SK-N-SH (cell line): ENCODE data around the gene HS2ST1.

Experiments
- CHD2 ChIP-seq: fragments of 150-350 bp; IDR thresholded peaks from 2 replicates; pipeline ENCODE4 v1.6.1; 2018; ENCODE audit warnings: low read length; ENCODE audit not compliant: partially characterized antibody
- CTCF ChIP-seq: fragments of 200-600 bp; sonication (generic); IDR thresholded peaks from 2 replicates; pipeline ENCODE4 v1.6.1; 2017; ENCODE audit warnings: antibody characterized with exemption, mild to moderate bottlenecking, moderate library complexity
- ELF1 ChIP-seq: IDR thresholded peaks from 2 replicates; pipeline ENCODE4 v1.4.0; 2012
- EP300 ChIP-seq, 2 experiments: IDR thresholded peaks; 2 replicates each; pipeline versions ENCODE4 v1.4.0 to v1.6.1; 2012; ENCODE audit warnings: borderline replicate concordance in 1 of 2, low read depth in 1 of 2, low read length in 1 of 2
- GABPA ChIP-seq: IDR thresholded peaks from 2 replicates; pipeline ENCODE4 v1.4.0; 2012; ENCODE audit warnings: low read depth, mild to moderate bottlenecking
- MAX ChIP-seq: IDR thresholded peaks from 2 replicates; pipeline ENCODE4 v1.4.0; 2012; ENCODE audit warnings: low read depth
- NFIC ChIP-seq: IDR thresholded peaks from 2 replicates; pipeline ENCODE4 v1.4.0; 2012; ENCODE audit warnings: borderline replicate concordance
- POLR2AphosphoS5 ChIP-seq: IDR thresholded peaks from 2 replicates; pipeline ENCODE4 v1.6.1; 2012; ENCODE audit warnings: low read depth, low read length
- RAD21 ChIP-seq: IDR thresholded peaks from 2 replicates; pipeline ENCODE4 v1.6.1; 2012; ENCODE audit warnings: mild to moderate bottlenecking, low read length
- RCOR1 ChIP-seq: fragments of 150-350 bp; IDR thresholded peaks from 2 replicates; pipeline ENCODE4 v1.6.1; 2017; ENCODE audit warnings: antibody characterized with exemption, low read length
- RXRA ChIP-seq: IDR thresholded peaks from 2 replicates; pipeline ENCODE4 v1.4.0; 2012; ENCODE audit warnings: low read depth, mild to moderate bottlenecking, borderline replicate concordance
- SIN3A ChIP-seq: IDR thresholded peaks from 2 replicates; pipeline ENCODE4 v1.6.1; 2012; ENCODE audit warnings: low read depth, mild to moderate bottlenecking, low read length, moderate library complexity, borderline replicate concordance
- USF1 ChIP-seq: IDR thresholded peaks from 2 replicates; pipeline ENCODE4 v1.4.0; 2012; ENCODE audit warnings: low read depth, borderline replicate concordance
- YY1 ChIP-seq: IDR thresholded peaks from 2 replicates; pipeline ENCODE4 v1.4.0; 2012; ENCODE audit warnings: low read depth, mild to moderate bottlenecking

GRCh38 chr1:87048237-87048636, 133.8 kb downstream of the HS2ST1 start:
- TF ChIP-seq SIN3A: no peak
- TF ChIP-seq USF1: no peak
- TF ChIP-seq RCOR1: no peak
- no peak for TF ChIP-seq ELF1
- no peak for TF ChIP-seq CTCF
- no peak for TF ChIP-seq RXRA
- no peak for TF ChIP-seq EP300 (IDR thresholded peaks at IDR 0.05; ENCODE audit: borderline replicate concordance in 1 of 2, low read depth in 1 of 2, low read length in 1 of 2)
- TF ChIP-seq POLR2AphosphoS5: no peak
- no peak for TF ChIP-seq GABPA
- no peak for TF ChIP-seq MAX
- no peak for TF ChIP-seq YY1
- TF ChIP-seq RAD21: no peak
- no peak for TF ChIP-seq CHD2
- TF ChIP-seq NFIC: no peak
